GM12872 (cell line): ENCODE data around the gene SPINDOC.

Experiments
- TF ChIP-seq, protein P1 (sequence below): IDR thresholded peaks from 3 replicates; pipeline ENCODE4 v1.5.1; 2011; ENCODE audit warnings: low read depth, mild to moderate bottlenecking, low read length, moderate library complexity; ENCODE audit not compliant: insufficient read depth

Gene SPINDOC

DNA sequence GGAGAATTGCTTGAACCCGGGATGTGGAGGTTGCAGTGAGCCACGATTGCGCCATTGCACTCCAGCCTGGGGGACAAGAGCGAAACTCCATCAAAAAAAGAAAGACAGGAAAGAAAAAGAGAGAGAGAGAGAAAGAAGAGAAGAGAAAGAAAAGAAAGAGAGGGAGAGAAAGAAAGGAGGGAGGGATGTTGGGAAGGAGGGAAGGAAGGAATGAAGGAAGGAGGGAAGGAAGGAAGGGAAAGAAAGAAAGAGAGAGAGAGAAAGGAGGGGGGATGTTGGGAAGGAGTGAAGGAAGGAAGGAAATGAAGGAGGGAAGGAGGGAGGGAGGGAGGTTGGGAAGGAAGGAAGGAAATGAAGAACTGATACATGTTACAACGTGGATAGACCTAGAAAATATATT is 12.3 kb upstream of the SPINDOC start:
- TF ChIP-seq, protein P1, sequence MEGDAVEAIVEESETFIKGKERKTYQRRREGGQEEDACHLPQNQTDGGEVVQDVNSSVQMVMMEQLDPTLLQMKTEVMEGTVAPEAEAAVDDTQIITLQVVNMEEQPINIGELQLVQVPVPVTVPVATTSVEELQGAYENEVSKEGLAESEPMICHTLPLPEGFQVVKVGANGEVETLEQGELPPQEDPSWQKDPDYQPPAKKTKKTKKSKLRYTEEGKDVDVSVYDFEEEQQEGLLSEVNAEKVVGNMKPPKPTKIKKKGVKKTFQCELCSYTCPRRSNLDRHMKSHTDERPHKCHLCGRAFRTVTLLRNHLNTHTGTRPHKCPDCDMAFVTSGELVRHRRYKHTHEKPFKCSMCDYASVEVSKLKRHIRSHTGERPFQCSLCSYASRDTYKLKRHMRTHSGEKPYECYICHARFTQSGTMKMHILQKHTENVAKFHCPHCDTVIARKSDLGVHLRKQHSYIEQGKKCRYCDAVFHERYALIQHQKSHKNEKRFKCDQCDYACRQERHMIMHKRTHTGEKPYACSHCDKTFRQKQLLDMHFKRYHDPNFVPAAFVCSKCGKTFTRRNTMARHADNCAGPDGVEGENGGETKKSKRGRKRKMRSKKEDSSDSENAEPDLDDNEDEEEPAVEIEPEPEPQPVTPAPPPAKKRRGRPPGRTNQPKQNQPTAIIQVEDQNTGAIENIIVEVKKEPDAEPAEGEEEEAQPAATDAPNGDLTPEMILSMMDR, result no peak

DNA sequence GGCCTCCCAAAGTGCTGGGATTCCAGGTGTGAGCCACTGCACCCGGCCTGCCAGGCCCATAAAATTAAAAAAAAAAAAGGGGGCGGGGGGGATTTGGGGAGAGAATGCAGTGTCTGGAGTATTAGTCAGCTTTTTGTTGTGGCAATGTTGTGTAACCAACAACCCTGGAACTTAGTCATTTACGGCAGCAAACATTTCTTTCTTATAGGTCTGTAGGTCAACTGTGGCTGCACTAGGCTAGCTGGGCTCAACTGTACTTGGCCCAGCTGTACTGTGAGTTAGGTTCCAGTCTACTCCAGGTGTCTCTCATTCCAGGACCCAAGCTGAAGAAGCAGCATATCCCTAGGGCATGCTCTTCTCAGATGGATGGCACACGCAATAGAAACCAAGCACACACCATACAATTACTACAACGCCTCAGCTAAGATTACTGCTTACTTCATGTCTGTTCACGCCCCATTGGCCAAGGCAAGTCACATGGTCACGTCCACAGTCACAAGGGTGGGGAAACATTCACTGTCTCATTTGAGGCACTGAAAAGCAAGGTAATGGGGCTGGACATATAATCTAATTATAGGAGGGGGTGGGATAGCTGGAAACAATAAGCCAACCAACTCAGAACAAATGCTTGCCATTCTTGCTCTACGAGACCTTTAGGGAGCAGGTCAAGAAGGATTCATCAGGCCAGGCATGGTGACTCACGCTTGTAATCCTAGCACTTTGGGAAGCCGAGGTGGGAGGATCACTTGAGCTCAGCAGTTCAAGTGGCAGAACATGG is 10.4 kb upstream of the SPINDOC start:
- TF ChIP-seq, protein P1, result no peak

DNA sequence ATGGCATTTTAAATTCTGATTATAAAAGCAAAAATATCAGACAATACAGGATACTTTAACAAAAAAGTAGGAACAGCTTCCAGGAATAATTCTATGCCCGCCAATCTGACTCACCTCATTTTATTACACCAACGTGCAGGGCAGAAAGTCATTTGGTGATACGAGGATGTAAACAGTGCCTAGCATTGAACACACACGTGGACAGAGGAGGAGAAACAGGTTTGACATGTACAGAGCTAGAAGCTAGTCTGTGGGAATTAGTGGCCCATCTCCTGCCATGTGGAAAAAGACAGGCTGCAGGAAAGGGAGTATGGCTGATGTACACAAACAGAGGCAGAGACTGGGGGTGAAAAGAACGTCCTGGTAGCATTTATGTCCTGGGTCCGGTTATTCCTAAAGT is 9.0 kb upstream of the SPINDOC start:
- TF ChIP-seq, protein P1, result no peak

DNA sequence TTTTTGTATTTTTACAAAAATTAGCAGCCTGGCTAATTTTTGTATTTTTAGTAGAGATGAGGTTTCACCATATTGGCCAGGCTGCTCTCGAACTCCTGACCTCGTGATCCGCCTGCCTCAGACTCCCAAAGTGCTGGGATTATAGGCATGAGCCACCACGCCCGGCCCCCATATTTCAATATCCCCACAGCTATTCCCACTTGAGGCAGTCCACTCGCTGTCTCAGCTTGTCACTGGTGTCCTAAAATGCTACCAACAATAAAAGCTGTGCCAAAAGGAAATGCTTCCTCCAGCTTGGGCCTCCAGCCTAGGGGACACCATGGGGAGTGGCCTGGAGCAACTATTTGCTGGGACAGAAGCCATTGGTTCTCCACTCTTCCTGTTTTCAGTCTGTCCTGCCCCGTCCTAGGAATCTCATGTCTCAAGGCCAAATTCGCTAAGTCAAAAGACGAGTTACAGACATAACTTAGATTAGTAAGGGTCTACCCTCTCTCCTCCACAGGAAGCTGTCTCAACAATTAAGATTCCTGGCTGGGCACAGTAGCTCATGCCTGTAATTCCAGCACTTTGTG is 7.3 kb upstream of the SPINDOC start:
- TF ChIP-seq, protein P1, result no peak

DNA sequence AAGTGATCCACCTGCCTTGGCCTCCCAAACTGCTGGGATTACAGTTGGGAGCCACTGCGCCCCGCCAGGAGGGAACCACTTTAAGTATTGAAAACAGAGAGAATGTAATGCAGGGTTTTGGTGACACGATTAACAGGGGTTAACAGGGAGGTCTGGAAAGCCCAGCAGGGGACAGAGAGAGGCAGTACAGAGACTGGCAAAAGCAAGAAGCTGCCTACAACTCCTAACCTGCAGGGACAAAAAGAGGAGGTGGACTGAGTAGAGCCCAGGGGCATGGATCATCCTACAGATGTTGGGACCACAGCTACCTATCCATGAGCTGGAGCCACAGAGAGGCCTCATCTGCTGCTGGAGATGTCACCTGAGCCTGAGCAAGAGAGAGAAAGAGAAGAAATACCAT is 1.7 kb upstream of the SPINDOC start:
- TF ChIP-seq, protein P1, result no peak

DNA sequence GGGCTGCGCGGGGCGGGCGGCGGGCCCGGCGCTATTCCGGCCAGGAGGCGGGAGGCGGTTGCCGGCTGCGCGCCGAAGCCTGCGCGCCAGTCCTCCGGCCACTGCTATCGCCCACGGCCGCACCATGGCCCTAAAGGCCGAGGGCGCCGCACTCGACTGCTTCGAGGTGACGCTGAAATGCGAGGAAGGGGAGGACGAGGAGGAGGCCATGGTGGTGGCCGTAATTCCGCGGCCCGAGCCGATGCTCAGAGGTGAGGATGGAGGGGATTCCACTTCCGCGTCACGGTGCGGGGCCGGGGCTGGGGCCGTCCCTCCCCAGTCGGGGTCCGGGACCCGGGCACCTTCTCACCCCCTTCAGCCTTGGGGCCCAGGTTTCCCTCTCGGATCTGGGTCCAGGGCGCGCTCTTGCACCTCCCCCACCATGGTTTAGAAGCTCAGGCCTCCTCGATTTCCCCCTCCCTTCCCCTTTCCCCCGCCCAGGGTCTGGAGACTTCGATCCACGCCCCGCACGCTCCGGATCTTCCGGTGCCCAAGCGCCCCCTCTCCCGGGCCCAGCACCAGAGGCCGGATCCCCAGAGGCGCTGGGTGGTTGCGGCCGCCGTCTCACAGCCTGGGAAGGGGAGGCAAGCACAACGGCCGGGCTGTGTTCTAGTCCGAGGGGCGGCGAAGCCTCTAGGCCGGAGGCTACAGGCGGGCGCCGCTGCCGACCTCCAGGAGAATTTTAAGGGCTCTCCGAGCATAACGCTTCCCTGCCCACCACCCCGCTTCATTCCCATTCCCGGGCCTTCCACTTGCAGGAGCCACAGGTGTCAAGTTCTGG is 517 bp downstream of the SPINDOC start:
- TF ChIP-seq, protein P1, result no peak

DNA sequence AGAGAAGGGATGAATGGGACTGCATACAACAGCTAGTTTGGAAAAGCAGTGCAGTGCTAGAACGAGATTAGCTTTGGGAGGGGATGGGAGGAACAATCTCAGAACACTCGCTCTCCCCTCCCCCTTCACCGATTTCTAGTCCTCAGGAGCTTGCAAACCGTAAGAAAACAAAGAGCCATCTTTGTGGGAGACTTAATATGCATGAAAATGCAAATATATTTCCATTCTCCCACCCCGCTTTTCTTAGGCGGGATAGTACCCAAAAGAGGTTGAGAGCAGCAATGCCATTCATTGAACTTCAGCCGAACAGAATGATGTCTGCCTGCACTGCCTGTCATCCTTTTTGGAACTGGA is 1.1 kb downstream of the SPINDOC start:
- TF ChIP-seq, protein P1, result no peak
